ENCODE results near the gene LRCH4. TPM values are rescaled to one million over a fixed set of nuclear protein-coding genes. Genes with fewer than 3 reads are reported as not detected.

LRCH4 gene
- total RNA-seq, 1 donor from 2014 or later: 89.2 TPM

DNA sequence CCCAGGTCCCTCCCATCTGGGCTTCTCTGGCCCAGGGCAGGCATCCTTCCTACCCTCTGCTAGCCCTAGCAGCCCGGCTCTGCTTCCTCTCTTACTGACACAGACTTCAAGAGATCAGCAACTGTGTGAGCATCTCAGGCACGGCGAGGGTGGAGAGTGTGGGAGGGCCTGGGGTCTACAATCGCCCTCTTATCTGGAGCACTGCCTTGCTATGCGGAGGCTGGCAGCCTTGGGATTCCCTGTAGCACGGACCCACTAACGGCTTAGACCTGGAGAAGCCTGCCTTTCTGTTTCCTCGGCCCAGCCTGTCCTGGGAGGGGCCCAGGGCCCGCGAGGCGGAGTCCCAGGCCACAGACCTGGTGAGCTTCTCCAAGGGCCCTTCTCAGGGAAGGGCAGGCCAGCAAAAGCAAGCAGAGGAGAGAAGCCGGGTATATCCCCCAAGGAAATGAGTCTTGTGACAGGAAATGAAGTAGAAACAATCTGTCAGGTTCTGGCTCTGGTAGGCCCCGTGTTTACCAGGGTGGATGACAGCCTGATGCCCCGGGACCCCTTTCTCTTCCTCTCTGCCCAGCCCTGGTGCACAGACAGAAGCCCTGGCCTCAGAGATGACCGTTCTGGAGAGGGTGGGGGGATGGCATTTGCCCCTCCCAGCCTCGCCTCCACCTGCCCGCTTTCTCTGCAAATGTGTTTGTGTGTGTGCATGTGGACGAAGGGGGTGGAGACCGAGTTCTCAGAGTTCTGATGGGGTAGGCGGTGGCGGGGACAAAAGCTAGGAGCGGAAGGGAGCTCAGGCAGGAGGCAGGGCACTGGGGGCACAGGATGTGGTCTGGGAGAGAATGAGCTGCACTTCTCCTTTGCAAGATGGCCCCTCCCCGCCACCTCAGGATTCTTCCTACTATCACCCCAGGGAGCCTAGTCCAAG lies 2.5 kb downstream of the LRCH4 start:
- H3K9me3 Mint-ChIP-seq: no peaks in the 10 kb centered on the region
- intact Hi-C loops (cut with micrococcal nuclease): loop anchor here (1.0 to 10.0 kb wide), 3 partner anchors 15 to 459 kb away; partner anchors contain the start of genes MBLAC1 and TSC22D4
- peaks cover 30% of the 10 kb centered on the region for H3K4me1 Mint-ChIP-seq
- peak overlapping the region; percentile 96 for H3K27ac Mint-ChIP-seq
- H3K36me3 Mint-ChIP-seq (ENCODE audit: low read depth): peaks cover 11% of the 10 kb centered on the region
- peak; percentile 93 for DNase-seq
- no peaks in the 10 kb centered on the region for H3K27me3 Mint-ChIP-seq
- H3K4me3 Mint-ChIP-seq: peak overlapping the region; percentile 91

DNA sequence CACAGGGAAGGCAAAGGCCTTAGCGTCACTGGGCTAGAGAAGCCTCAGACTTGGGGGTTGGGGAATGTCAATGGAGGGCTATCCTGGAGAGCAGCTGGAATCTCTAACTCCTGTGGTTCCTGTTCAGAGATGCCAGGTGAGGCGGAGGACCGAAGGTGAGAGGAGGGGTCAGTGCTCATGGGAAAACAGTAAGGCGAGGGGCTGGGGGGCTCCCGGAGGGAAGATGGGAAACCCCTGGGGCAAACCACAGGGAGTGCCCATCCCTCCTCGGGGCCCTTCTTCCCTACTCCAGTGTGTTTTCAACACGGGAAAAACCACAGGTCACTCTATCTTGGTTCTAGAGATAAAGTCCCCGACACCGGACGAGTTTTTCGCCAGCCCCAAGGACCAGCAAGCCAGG lies 3.3 kb downstream of the LRCH4 start:
- peak overlapping the region; percentile 91 for H3K4me3 Mint-ChIP-seq
- H3K36me3 Mint-ChIP-seq (ENCODE audit: low read depth): peaks cover 18% of the 10 kb centered on the region
- DNase-seq: no peak
- no peaks in the 10 kb centered on the region for H3K27me3 Mint-ChIP-seq
- peak overlapping the region; percentile 96 for H3K27ac Mint-ChIP-seq
- no peaks in the 10 kb centered on the region for H3K9me3 Mint-ChIP-seq
- H3K4me1 Mint-ChIP-seq: peaks cover 28% of the 10 kb centered on the region
- intact Hi-C loops (cut with micrococcal nuclease): loop anchor here (1.0 to 10.0 kb wide), 3 partner anchors 14 to 458 kb away; partner anchors contain the start of genes MBLAC1 and TSC22D4

DNA sequence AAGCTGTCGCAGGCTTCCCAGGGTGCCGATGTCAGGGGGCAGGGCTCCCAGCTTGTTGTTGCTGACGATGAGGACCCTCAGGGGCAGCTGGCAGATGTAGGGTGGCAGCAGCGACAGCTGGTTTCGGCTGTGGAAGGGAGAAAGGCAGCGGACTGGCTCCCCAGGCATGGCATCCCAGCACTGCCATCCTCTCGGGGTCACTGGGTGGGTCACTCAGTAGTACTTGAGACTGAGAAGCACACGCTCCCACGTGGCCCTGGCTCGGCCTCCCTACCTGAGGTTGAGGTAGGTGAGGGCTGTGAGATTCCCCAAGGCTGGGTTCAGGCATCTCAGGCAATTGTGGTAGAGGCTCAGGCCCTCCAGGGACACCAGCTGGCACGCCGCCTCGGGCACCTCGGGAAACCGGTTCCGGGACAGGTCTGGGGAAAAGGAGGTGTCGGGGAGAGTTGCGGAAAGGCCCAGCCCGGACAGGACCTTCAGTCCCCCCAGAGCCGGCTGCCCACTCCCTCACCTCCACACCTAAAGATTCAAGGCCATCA lies 3.8 kb downstream of the LRCH4 start:
- peak overlapping the region; percentile 91 for H3K4me3 Mint-ChIP-seq
- peak overlapping the region; percentile 96 for H3K27ac Mint-ChIP-seq
- no peaks in the 10 kb centered on the region for H3K9me3 Mint-ChIP-seq
- intact Hi-C loops (cut with micrococcal nuclease): loop anchor here (2.0 to 10.0 kb wide), 2 partner anchors 13 to 457 kb away; partner anchors contain the start of gene MBLAC1
- no peaks in the 10 kb centered on the region for H3K27me3 Mint-ChIP-seq
- H3K36me3 Mint-ChIP-seq (ENCODE audit: low read depth): peaks cover 21% of the 10 kb centered on the region
- H3K4me1 Mint-ChIP-seq: peaks cover 28% of the 10 kb centered on the region
- DNase-seq: no peak

DNA sequence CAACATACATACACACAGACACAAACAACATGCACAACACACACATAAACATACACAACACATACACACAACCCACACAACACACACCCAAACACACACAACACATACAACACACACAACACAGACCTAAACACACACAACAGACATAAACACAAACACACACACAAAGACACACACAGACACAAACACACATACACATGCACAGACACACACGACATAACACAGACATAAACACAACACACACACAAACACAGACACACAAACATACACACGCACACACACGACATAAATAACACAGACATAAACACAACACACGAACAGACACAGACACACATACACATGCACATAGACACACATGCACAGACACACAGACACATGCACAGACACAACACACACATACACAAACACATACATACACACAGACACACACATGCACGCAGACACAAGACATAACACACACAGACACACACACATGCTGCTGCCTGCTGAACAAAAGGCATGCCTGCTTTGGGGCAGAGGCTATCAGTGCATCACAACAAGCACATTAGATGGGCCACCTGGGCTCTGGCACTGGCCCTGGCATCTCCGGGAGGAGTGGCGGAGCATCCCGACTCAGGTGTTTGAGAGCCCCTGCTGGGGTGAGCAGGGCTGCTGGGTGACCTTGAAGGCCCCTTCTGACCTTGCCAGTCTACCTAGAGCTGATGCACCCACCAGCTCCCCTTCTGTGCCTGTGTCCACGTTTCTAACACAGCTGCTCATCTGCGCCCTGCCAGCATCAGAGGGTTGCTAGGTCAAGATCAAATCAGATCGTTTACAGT lies 5.3 kb downstream of the LRCH4 start:
- DNase-seq: no peak
- intact Hi-C loops (cut with micrococcal nuclease): loop anchor here (10.0 kb wide), 1 partner anchor 456 kb away; the partner anchor contains the start of gene MBLAC1

DNA sequence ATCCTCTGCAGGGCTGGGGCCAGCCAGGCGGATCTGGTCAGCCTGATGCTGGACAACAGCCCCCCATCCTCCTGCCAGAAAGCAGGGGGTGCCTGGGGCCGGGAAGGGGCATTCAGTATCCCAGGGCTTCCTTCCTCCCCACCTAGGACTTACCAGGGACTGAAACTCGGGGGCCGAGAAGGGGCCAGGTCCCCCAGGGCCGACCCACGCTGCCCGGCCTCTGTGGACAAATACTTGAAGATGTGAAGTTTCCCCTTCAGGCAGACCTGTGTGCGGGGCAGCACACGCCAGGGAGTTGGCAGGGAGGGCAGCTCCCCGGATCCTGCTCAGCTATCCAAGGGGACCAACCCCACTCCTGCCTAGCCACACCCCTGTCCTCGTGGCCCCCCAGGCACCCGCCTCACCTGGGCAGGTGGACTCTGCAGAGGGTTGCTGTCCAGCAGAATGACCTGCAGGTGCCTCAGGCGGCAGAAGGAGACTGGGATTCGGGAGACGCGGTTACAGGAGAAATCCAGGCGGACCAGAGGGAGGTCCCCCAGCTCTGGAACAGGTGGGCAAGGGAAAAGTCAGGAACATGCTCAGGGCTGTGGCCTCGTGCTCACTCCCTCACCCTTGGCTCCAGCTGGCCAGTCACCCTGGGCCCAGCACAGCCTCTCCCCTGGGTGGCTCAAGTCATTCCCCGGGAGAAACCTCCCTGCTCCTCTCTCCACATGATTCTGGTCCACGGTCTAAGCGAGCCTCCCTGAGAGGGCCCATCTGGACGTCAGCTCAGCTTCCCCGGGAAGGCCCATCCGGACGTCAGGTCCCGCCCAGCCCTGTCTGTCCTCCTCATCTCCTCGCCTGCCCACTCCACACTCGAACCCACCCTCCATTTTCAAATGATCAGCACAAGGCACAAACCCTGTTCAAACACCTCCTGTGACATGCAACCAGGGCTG lies 7.4 kb downstream of the LRCH4 start:
- Mint-ChIP-seq H3K4me1 (peaks cover 8% of the 10 kb centered on the region), H3K36me3 (ENCODE audit: low read depth) (peaks cover 35% of the 10 kb centered on the region), H3K27ac (no peak overlapping the region), H3K4me3 (no peak overlapping the region), H3K9me3 (no peaks in the 10 kb centered on the region), H3K27me3 (no peaks in the 10 kb centered on the region)
- no peak for DNase-seq
- intact Hi-C loops (cut with micrococcal nuclease): no loop called here

More for the DNA sequence above, 5.3 kb downstream of the LRCH4 start:
- peaks cover 25% of the 10 kb centered on the region for H3K36me3 Mint-ChIP-seq (ENCODE audit: low read depth)
- H3K27me3 Mint-ChIP-seq: no peaks in the 10 kb centered on the region
- no peak overlapping the region for H3K27ac Mint-ChIP-seq
- peaks cover 25% of the 10 kb centered on the region for H3K4me1 Mint-ChIP-seq
- H3K9me3 Mint-ChIP-seq: no peaks in the 10 kb centered on the region
- H3K4me3 Mint-ChIP-seq: no peak overlapping the region

DNA sequence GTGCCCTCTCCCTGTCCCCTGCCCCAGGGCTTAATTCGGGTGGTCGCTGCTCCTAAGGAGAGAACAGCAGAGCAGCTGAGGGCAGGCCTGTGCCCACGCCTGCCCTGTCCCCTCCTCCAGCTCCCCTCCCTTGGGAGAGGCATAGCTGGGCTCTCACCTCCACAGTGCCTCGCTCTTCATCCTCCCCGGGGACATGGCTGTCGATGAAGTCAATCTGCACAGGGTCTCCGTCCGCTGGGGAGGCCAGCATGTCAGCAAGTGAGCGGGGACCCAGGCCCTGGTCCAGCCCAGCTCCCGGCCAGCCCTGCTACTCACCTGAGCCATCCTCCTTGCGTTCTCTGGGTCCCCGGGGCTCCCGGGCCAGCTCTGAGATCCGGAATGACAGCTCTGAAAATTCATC lies 8.4 kb downstream of the LRCH4 start:
- Mint-ChIP-seq H3K27ac (no peak overlapping the region), H3K4me3 (no peak overlapping the region), H3K36me3 (ENCODE audit: low read depth) (peaks cover 35% of the 10 kb centered on the region), H3K4me1 (peaks cover under 1% of the 10 kb centered on the region), H3K27me3 (no peaks in the 10 kb centered on the region), H3K9me3 (no peaks in the 10 kb centered on the region)
- intact Hi-C loops (cut with micrococcal nuclease): no loop called here
- no peak for DNase-seq

DNA sequence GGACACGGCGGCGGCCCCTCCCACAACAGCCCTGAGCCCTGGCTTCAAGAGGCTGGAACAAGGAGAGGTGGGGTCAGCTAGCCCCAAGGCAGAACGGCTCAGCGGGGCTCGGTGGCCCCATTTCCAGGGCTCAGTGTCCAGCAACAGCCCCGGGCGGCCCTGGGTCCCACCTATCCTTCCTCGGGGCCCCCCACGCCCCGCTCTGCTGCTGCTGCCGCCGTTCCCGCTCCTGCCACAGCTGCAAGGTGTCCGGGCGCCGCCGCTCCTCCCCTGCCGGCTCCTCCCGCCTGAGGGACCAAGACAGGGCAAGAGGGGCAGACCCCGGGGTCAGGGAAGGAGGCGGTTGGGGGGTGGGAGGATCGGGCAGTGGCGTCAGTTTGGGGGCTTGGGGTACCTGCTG lies 8.8 kb downstream of the LRCH4 start:
- no peak overlapping the region for H3K4me3 Mint-ChIP-seq
- no peaks in the 10 kb centered on the region for H3K27me3 Mint-ChIP-seq
- H3K9me3 Mint-ChIP-seq: no peaks in the 10 kb centered on the region
- DNase-seq: no peak
- H3K36me3 Mint-ChIP-seq (ENCODE audit: low read depth): peaks cover 39% of the 10 kb centered on the region
- no peaks in the 10 kb centered on the region for H3K4me1 Mint-ChIP-seq
- intact Hi-C loops (cut with micrococcal nuclease): no loop called here
- no peak overlapping the region for H3K27ac Mint-ChIP-seq

DNA sequence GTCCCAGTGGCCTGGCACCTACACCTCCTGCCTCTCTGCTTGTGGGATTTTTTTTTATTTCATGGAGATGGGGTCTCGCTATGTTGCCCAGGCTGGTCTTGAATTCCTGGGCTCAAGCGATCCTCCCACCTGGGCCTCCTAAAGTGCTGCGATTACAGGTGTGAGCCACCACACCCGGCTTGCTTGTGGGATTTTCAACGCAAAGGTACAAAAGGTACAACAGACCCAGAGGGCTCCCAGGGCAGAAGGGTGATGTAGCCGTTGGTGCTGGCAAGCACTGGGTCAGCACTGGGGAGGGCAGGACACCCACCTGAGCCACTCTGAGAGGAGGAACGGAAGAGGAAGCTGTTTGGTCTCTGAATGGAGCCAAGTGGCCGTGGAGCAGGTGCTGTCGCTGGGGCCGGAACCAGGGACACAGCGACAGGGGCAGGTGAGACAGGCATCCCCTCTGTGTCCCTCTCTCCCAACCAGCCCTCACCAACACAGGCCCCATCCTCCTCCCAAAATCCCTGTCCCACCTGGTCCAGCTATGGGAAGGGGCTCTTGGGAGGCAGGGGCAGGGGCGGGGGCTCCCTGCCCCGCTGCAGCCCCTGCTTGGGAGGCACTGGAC lies 9.4 kb downstream of the LRCH4 start:
- Mint-ChIP-seq H3K9me3 (no peaks in the 10 kb centered on the region), H3K36me3 (ENCODE audit: low read depth) (peaks cover 42% of the 10 kb centered on the region), H3K27me3 (no peaks in the 10 kb centered on the region), H3K4me3 (no peak overlapping the region), H3K4me1 (peaks cover 2% of the 10 kb centered on the region), H3K27ac (no peak overlapping the region)
- intact Hi-C loops (cut with micrococcal nuclease): no loop called here
- no peak for DNase-seq

DNA sequence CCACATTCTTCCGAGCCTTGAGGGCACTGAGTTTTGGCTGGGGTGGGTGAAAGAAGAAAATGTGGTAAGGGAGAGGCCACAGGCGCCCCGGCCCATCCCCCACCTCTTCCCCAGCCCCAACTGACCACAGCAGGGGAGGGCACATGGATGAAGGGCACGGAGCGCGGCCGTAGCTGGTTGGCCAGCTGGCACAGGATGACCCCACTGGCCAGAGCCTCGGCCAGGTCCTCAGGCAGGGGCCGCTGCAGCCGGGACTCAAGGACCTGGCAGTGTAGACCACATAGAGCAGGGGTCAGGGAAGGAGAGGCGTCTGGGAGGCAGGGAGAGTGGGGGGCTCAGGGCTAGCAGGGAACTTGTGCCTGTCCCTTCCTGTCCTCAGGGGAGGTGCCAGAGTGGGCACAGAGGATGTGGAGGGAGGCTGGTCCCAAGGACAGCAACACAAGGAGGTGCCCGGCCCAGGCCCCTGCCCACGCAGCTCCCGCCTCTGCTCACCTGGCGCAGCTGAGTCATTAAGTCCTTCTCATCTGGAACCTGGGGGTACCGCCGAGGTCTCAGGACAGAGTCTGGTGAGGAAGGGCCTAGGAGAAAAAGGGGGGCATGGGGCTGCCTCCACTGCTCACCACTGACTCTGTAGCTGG lies 10.1 kb downstream of the LRCH4 start:
- Mint-ChIP-seq H3K27me3 (no peaks in the 10 kb centered on the region), H3K27ac (no peak overlapping the region), H3K9me3 (no peaks in the 10 kb centered on the region), H3K4me3 (no peak overlapping the region), H3K4me1 (peaks cover 2% of the 10 kb centered on the region), H3K36me3 (ENCODE audit: low read depth) (peaks cover 42% of the 10 kb centered on the region)
- intact Hi-C loops (cut with micrococcal nuclease): no loop called here
- DNase-seq: no peak

DNA sequence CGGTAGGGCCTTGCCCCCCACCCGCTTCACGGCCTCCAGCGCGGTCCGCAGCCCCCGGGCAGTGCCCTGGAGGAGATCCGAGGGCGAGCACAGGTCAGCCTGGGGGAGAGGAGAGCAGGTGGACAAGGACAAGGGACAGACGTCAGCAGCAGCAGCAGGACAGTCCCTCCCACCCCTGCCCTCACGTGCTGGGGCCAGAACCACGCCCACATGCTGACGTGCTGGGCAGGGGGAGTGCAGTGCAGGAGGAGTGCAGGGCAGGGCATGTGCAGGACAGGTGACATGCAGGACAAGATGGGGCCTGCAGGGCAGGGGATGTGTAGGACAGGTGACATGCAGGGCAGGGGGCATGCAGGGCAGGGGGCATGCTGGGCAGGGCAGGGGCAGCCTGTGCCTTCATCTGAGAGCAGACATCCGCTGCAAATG lies 10.7 kb downstream of the LRCH4 start:
- intact Hi-C loops (cut with micrococcal nuclease): no loop called here
- H3K4me1 Mint-ChIP-seq: peaks cover 2% of the 10 kb centered on the region
- no peak overlapping the region for H3K27ac Mint-ChIP-seq
- H3K36me3 Mint-ChIP-seq (ENCODE audit: low read depth): peaks cover 42% of the 10 kb centered on the region
- DNase-seq: no peak
- no peaks in the 10 kb centered on the region for H3K27me3 Mint-ChIP-seq
- H3K9me3 Mint-ChIP-seq: no peaks in the 10 kb centered on the region
- no peak overlapping the region for H3K4me3 Mint-ChIP-seq

DNA sequence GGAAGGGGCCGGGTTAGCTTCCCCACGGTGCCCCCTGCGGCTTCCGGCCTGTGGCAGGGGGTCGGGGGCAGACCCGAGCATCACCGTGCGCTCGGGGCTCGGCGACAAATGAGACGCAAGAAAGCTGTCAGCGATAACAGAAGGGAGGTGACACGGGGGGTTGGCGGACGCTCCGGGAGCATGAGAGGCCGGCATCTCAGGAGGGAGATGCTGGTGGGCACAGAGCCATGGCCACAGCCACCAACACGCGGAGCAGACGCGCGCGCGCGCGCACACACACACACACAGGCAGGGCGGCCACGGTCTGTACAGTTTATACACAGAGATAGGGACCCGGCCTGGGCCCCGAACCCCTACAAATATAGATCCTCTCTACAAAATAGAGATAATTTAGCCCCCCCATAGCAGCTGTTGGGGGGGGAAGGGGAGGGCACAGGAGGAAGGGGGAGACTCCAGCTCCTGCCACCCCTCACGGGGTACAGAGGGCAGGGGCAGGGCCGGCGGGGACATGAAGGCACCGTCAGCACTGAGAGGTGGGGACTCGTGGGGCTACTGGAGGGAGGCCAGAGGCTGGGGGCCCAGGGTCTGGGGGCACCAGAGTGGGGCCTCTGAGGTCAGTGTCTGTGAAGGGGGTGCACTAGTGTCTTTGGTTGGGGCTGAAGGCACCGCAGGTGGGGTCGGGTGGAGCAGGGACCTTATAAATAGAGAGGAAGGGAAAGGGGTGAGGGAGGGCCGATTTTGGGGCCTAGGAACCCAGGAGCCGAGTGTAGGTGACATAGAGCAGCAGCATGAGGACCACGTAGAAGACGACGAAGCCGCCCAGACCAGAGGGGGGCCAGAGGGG lies 11.3 kb downstream of the LRCH4 start:
- Mint-ChIP-seq H3K4me1 (peaks cover 3% of the 10 kb centered on the region), H3K9me3 (no peaks in the 10 kb centered on the region), H3K27me3 (no peaks in the 10 kb centered on the region), H3K27ac (no peak overlapping the region), H3K4me3 (no peak overlapping the region), H3K36me3 (ENCODE audit: low read depth) (peaks cover 39% of the 10 kb centered on the region)
- DNase-seq: no peak
- intact Hi-C loops (cut with micrococcal nuclease): no loop called here
